GM21447 (cell line): ENCODE data around the gene PIK3CB.

ENCODE experiments used
- ATAC-seq: cut with Tn5 transposase; IDR thresholded peaks from one replicate; pipeline ENCODE4 v1.9.1; 2021; ENCODE audit not compliant: unreplicated experiment

Gene PIK3CB

GRCh38 chr3:138834596-138835396 lies at the start of gene PIK3CB:
TSS of gene PIK3CB (minus strand) at chr3:138834928. CDS start at chr3:138759343, 75,585 bp downstream.
- peak; percentile 83 for ATAC-seq

GRCh38 chr3:138881233-138881632 lies 46.5 kb upstream of the PIK3CB start:
- no peak for ATAC-seq

GRCh38 chr3:138879541-138880380 lies 45.0 kb upstream of the PIK3CB start:
- no peak for ATAC-seq

GRCh38 chr3:138877226-138877625 lies 42.5 kb upstream of the PIK3CB start:
- no peak for ATAC-seq

DNA sequence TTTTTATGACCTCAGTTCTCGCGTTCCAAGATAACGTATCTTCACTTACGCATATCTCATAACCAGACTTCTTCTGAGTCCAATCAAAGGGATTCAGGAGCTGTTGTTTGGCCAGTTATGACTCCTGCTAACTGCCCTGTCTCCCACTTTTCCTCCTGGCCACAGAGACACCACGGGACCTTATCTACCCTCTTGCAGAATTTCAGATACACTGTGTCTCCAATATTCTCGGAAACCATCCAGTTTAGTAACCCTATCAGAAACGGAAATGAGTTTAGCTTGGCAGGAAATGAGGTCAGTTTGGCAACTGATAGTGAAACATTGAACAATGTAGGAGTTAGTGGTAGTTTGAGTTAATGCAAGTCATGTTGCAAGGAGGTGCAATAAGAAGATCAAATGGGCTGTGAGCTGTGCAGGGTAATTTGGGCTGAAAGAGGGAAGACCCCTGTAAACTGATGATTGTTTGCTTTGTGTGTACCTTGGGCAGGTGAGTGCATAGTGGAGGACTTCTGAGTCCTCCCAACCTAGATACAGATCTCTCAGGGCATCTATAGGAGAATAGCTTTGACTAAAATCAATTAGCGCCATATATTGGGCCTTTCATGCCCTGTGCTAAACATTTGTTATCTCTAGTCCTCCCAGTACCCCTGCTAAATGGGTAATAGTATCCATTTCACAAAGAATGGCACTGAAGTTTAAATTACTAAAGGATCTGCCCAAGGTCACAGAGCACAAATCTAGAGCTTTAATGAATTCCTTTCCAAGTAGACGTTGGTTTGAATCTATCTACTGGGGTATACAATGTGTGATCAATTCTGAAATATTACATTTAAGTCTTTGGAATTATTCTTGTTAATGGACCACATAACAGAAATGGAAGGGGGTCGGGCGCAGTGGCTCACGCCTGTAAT lies 41.3 kb upstream of the PIK3CB start:
- ATAC-seq: no peak

GRCh38 chr3:138875096-138875753 lies 40.5 kb upstream of the PIK3CB start:
- ATAC-seq: no peak

GRCh38 chr3:138873471-138874278 lies 38.9 kb upstream of the PIK3CB start:
- ATAC-seq: no peak

GRCh38 chr3:138872632-138873031 lies 37.9 kb upstream of the PIK3CB start:
- no peak for ATAC-seq

- ATAC-seq: no peak
Observed at GRCh38 chr3:138867996-138868395, 33.3 kb upstream of the PIK3CB start.

DNA sequence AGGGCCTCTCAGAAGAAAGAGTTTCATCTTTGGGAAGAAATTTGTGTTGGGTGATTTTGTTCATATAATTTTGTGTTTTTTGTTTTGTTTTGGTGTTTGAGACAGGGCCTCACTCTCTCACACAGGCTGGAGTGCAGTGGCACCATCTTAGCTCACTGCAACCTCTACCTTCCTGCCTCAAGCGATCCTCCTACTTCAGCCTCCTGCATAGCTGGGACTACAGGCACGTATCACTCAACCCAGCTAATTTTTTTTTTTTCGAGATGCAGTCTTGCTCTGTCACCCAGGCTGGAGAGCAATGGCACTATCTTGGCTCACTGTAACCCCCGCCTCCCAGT lies 29.0 kb upstream of the PIK3CB start:
- no peak for ATAC-seq

DNA sequence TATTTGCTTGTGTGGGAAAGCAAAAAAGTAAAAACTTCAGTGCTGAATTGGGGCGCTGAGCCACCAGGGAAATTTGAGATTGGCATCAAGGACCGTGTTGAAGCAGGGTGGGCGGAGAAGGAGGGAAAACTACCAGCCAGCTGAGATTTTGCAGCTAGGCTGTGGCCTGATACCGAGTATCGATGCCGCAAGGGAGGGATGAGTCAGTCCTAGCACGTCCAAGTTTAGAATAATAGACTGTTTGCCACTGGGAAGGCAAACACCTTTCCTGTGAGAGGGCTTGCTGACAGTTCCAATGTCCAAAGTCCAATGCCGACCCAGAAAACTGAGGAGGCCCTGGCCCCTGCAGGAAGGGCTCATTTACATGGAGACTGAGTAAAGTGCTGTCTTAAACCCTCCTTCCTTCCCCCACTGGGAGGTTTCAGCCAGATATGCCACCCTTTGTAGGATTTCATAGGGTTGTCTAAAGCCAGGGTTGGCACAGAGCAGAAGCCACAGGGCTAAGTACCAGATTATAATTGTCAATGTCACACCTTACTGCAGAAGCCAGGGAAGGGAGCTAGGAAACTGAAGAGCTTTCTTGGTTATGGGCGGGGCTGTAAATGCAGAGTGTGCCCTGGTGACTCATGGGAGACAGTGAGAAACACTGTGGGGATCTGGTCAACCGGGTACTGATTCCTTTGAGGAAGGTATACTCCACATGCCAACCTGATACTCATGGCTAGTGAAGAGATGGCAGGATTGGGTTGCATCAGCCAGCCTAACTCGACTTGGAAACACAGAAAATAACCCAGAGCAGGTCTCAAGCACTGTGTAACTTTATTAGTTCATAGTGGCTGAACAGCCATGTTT lies 28.4 kb upstream of the PIK3CB start:
- no peak for ATAC-seq

DNA sequence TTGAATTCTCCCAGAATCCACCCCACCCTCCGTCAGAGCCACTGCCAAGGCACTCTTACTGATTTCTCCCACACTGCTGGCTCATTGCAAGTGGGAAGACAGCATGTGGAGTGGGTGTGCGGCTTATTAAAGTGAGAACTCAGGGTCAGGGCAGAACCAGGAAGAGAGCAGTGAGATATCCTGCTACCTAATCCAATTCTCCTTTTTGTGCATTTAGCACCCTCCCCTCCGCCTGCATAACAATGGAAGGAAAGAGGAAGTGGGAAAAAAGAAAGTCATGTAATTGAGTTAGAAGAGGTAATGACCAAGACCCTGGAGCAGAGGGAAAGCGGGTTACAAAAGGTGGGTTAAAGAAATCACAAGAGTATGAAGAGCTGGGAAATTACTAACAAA lies 27.8 kb upstream of the PIK3CB start:
- ATAC-seq: no peak

DNA sequence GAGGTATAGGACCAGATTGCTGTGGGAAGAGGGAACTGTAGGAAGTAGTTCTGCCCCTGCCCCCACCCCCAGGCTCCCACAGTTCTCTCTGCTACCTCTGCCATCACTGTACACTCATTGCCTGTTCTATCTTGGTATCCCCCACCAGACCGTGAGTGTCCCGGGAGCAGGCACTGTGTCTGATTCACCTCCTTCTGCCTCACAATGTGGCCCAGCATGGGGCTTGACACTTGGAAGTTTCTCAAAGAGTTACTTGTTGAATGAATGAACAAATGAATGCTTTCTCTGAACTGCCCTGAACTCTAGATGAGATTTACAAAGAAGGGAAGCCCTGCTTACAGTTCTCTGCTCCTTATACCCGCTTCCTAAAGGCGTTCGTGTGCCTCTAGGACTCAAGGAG lies 27.1 kb upstream of the PIK3CB start:
- ATAC-seq: no peak

DNA sequence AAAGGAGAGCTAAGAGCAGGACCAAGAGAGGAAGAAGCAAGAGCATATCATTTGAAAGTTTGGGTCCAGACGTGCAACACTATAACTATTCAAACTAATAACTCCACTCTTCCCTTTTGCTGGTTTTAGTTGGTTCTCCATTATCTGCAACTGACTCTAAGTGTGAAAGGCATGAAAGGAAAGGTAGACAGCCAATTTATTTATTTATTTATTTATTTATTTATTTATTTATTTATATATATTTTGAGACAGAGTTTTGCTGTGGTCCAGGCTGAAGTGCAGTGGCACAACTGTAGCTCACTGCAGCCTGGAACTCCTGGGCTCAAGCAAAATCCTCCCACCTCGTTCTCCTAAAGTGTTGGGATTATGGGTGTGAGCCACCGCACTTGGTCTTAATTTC lies 22.1 kb upstream of the PIK3CB start:
- ATAC-seq: no peak

DNA sequence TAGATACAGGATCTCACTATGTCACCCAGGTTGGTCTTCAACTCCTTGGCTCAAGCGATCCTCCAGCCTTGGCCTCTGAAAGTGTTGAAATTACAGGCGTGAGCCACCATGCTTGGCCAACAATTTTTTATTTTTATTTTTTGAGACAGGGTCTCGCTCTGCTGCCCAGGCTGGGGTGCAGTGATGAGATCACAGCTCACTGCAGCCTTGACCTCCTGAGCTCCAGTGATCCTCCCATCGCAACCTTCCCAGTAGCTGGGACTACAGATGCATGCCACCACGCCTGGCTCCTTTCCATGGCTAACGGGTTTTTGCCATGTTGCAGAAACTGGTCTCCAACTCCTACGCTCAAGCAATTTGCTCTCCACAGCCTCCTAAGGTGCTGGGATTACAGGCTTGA lies 20.2 kb upstream of the PIK3CB start:
- no peak for ATAC-seq

- no peak for ATAC-seq
Observed at GRCh38 chr3:138854204-138854603, 19.5 kb upstream of the PIK3CB start.

GRCh38 chr3:138850151-138850550 lies 15.4 kb upstream of the PIK3CB start:
- ATAC-seq: no peak

DNA sequence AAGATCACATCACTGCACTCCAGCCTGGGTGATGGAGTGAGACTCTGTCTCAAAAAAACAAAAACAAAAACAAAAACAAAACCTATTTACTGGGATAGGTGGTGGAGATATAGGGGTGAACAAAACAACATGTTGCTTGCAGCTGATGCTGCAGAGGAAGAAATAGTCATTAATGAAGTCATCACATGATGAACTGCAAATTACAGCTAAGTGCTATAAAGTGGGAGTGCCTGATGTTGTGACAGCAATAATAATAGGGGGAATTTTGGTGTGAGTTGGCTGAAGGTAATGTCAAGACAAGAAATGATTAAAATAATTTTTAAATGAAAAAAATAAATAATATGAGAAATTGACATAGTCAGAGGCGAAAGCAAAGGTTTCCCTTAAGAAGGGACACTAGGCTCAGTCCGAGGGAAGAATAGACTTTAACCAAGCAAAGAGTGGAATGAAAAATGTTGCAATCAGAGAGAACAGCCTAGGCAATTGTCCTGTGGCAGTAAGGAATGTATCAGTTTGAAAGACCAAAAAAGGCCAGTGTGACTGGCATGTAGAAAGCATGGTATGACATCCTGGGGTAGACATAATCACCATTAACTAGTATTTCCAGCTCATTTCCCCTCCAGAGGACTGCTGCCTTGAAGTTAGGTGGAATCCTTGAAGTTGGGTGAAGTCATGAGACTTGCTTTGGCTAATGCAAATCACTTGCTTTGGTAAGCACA lies 14.7 kb upstream of the PIK3CB start:
- no peak for ATAC-seq
